Naive thymus-derived CD4-positive, alpha-beta T cell (primary cell): ENCODE measurements around the gene LTF. TPM values are rescaled to one million over a fixed set of nuclear protein-coding genes. Genes with fewer than 3 reads are reported as not detected.
A peak's percentile ranks its signal among the peaks of the same experiment; 100 is the strongest.

Source experiments
- ATAC-seq: fragments of 150-1000 bp; cut with Tn5 transposase; 2 replicates; pipeline ENCODE4 v1.10.0; 2021; ENCODE audit warnings: mild to moderate bottlenecking, moderate library complexity
- CTCF ChIA-PET: fragments of 350-600 bp; sonication (Branson Sonifier 250); formaldehyde crosslinking; loops from one replicate; lab custom pipeline; 2021; ENCODE audit warnings: antibody characterized with exemption; lab: Charles Lee
- POLR2A ChIA-PET: fragments of 350-600 bp; sonication (Branson Sonifier 250); formaldehyde crosslinking; loops from one replicate; lab custom pipeline; 2021; ENCODE audit warnings: antibody characterized with exemption, inconsistent platforms; lab: Charles Lee
- DNase-seq, 9 donors: peaks; one replicate each; pipeline versions ENCODE4 v3.0.0 to v3.0.0-alpha.2; 2020 to 2022; ENCODE audit warnings: mixed read lengths in 1 of 9
- H3K27ac ChIP-seq: one replicate; pipeline ENCODE4 v1.7.0; 2013; ENCODE audit warnings: mild to moderate bottlenecking, low read depth, low read length, moderate library complexity
- H3K27me3 ChIP-seq, 2 donors: one replicate each; pipeline ENCODE4 v1.7.0; 2013; ENCODE audit warnings: low read length in 2 of 2, mild to moderate bottlenecking in 2 of 2, moderate library complexity in 2 of 2; ENCODE audit not compliant: control insufficient read depth in 2 of 2, insufficient read depth in 2 of 2
- H3K36me3 ChIP-seq, 3 experiments: 1 replicate in 2 of 3; 2 replicates in 1 of 3; pipeline ENCODE4 v1.7.0; 2013; ENCODE audit warnings: low read length in 3 of 3, mild to moderate bottlenecking in 3 of 3, moderate library complexity in 1 of 3; ENCODE audit not compliant: insufficient read depth in 3 of 3, control insufficient read depth in 2 of 3
- H3K4me1 ChIP-seq, 2 donors: one replicate each; pipeline ENCODE4 v1.7.0; 2013; ENCODE audit warnings: low read length in 2 of 2, mild to moderate bottlenecking in 2 of 2, moderate library complexity in 1 of 2; ENCODE audit not compliant: control insufficient read depth in 2 of 2, insufficient read depth in 2 of 2
- H3K4me3 ChIP-seq: 2 replicates; pipeline ENCODE4 v1.7.0; 2013; ENCODE audit warnings: mild to moderate bottlenecking, low read length
- H3K9me3 ChIP-seq, 3 experiments: 1 replicate in 2 of 3; 2 replicates in 1 of 3; pipeline ENCODE4 v1.7.0; 2013; ENCODE audit warnings: low read length in 3 of 3; ENCODE audit not compliant: control insufficient read depth in 2 of 3
- H3K27ac Mint-ChIP-seq, 9 donors: one replicate each; pipeline ENCODE4 v1.8.0; 2020 to 2022; ENCODE audit warnings: mixed read lengths in 9 of 9, mild to moderate bottlenecking in 8 of 9, moderate library complexity in 5 of 9, inconsistent platforms in 2 of 9
- H3K27me3 Mint-ChIP-seq, 5 donors: one replicate each; pipeline ENCODE4 v1.8.0; 2021 to 2022; ENCODE audit warnings: mixed read lengths in 5 of 5, mild to moderate bottlenecking in 1 of 5
- H3K36me3 Mint-ChIP-seq, 5 donors: one replicate each; pipeline ENCODE4 v1.8.0; 2020 to 2022; ENCODE audit warnings: mixed read lengths in 5 of 5, mild to moderate bottlenecking in 3 of 5, inconsistent platforms in 1 of 5
- H3K4me1 Mint-ChIP-seq, 7 donors: one replicate each; pipeline ENCODE4 v1.8.0; 2020 to 2022; ENCODE audit warnings: mixed read lengths in 7 of 7, mild to moderate bottlenecking in 3 of 7, inconsistent platforms in 1 of 7
- H3K4me3 Mint-ChIP-seq, 10 donors: one replicate each; pipeline ENCODE4 v1.8.0; 2020 to 2022; ENCODE audit warnings: mild to moderate bottlenecking in 10 of 10, mixed read lengths in 10 of 10, moderate library complexity in 6 of 10, inconsistent platforms in 2 of 10
- H3K9me3 Mint-ChIP-seq, 11 donors: one replicate each; pipeline ENCODE4 v1.8.0; 2020 to 2022; ENCODE audit warnings: mixed read lengths in 11 of 11, mild to moderate bottlenecking in 4 of 11, inconsistent platforms in 1 of 11, moderate library complexity in 1 of 11
- intact Hi-C, 2 donors: fragments of 100-400 bp; cut with micrococcal nuclease; formaldehyde crosslinking; loops; one replicate each; pipeline ENCODE4 v1.15.1; 2023
- polyA plus RNA-seq, 2 donors: library from polyadenylated mRNA; unstranded; fragments of 300-500 nt; fragmentation: Illumina TruSeq; gene quantifications; one replicate each; pipeline ENCODE4 v1.2.3, GENCODE V29; 2021
- total RNA-seq, 6 experiments: library from RNA in 5 of 6; stranded (reverse) in 5 of 6; gene quantifications; 1 replicate in 5 of 6; 2 replicates in 1 of 6; pipeline ENCODE4 v1.2.3 and lab custom pipeline; 2021 to 2026

LTF gene
- total and polyA plus RNA-seq, 7 experiments from 2014 or later = 0.78 TPM; not detected in 6

DNA sequence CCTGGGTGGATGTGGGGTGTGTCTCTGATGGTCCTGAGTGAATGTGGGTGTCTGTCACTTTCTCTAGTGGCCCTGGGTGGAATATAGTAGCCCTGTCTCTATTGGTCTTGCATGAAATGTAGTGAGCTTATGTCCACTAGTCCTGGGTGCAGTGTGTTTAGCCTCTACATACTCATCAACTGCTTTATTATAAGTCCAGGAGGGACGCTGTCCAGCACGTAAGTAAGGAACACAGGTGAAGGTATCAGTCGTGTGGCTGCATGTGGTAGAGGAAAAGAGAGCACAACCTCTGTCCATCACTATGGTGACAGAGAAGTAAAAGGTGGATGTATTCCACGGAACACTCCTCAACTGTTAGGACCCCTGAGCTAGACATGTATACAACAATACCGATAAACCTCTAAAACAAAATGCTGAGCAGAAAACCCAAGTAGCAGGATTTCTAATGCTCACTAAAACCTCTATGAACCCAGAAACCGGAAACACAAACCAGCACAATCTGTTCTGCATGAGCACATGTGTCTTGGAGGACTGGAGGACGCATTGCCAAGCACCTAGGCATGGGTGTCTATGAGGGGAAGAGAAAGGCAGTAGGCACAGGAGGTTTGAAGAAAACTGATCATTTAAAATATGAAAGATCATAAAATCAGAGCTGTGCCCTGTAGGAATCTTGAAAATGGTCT lies 11.0 kb downstream of the LTF start:
- ATAC-seq (no peak), DNase-seq (no peak)
- H3K4me3 Mint-ChIP-seq = no peak overlapping the region
- intact Hi-C loops = no loop called here
- H3K9me3 Mint-ChIP-seq = no peaks in the 10 kb centered on the region
- H3K27me3 ChIP-seq = no peaks in the 10 kb centered on the region
- H3K27ac ChIP-seq = no peak overlapping the region
- no peaks in the 10 kb centered on the region for H3K36me3 Mint-ChIP-seq
- no peaks in the 10 kb centered on the region for H3K4me1 ChIP-seq
- no peaks in the 10 kb centered on the region for H3K36me3 ChIP-seq
- H3K27ac Mint-ChIP-seq = no peak overlapping the region
- H3K27me3 Mint-ChIP-seq = peaks cover 0 to 48% (median 8%) of the 10 kb centered on the region in 5 donors
- ChIA-PET POLR2A (interaction anchor here (0.7 kb wide), 1 partner anchor 359 kb away, joined by 6 read pairs; no protein-coding TSS in a partner anchor), CTCF (no interaction called here)
- peaks cover 0 to 3% (median 0%) of the 10 kb centered on the region in 7 donors for H3K4me1 Mint-ChIP-seq
- H3K9me3 ChIP-seq = no peaks in the 10 kb centered on the region
- no peak overlapping the region for H3K4me3 ChIP-seq

DNA sequence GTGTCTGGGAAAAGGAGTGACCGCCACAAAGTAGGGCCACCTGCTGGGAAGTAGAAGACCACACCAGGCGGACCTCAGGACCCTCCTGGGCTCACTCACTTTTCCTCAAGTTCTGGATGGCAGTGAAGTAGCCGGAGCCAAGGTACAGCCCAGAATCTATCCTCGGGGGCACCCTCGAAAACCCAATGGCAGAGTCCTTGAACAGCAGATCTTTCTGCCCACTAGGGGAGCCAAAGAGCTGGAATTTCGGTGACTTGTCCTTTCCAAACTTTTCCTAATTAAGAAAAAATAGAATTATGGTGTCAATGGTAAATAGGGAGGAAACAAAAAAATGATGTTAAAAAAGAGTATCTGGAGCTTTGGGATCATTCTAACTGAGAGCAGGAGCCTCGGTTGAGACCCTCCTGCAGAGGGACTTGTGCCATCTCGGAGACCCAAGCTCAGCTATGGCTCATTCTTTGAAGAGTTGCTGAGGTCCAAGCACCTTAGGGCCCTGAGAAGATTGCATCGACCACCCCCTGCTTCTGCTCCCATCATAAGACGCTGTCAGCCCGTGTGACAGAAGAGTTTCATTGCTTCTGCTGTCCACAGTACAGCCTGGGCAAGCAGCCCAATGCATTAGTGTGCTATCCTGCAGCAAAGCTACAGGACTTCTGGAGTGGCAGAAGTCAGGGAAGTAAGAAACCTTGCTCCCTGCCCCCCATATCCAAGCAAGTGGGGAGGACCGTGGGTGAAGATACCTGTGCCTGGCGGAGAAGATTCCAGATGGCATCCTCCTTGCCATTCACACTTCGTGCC lies 14.8 kb downstream of the LTF start:
- Histone ChIP-seq H3K9me3 (no peaks in the 10 kb centered on the region), H3K36me3 (no peaks in the 10 kb centered on the region), H3K4me1 (no peaks in the 10 kb centered on the region), H3K27me3 (no peaks in the 10 kb centered on the region), H3K4me3 (no peak overlapping the region), H3K27ac (no peak overlapping the region)
- Mint-ChIP-seq H3K36me3 (no peaks in the 10 kb centered on the region), H3K9me3 (no peaks in the 10 kb centered on the region), H3K27ac (no peak overlapping the region), H3K27me3 (peaks cover 0 to 43% (median 8%) of the 10 kb centered on the region in 5 donors), H3K4me3 (no peak overlapping the region), H3K4me1 (peaks cover 0 to 3% (median 0%) of the 10 kb centered on the region in 7 donors)
- DNase-seq = no peak
- ChIA-PET CTCF (interaction anchor here (0.6 to 1.0 kb wide), 2 partner anchors 26 to 491 kb away, joined by 3 read pairs; no protein-coding TSS in a partner anchor), POLR2A (no interaction called here)
- intact Hi-C loops = loop anchor here in 1 of 2 donors (10.0 kb wide), 1 partner anchor 65 kb away; no protein-coding TSS in a partner anchor
- no peak for ATAC-seq

DNA sequence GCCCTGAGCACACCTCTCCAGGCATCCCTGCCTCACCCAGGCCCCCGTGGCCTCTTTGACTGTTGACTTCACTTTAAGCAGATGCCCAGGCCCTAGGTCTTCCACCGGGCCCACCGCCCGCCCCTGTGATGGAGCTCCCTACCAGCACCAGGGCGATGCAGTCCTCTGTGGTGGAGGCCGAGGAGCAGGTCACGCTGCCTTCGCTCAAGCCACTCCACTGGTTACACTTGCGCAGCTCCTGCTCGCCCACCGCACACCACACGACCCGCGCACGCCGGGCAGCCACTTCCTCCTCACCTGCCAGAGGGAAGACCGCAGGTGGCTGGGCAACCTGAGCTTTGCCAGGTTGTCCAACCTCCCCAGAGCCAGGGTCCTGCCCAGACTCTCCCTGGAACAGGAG lies 16.0 kb downstream of the LTF start:
- H3K4me3 ChIP-seq = no peak overlapping the region
- intact Hi-C loops = loop anchor here in 1 of 2 donors (10.0 kb wide), 1 partner anchor 64 kb away; no protein-coding TSS in a partner anchor
- DNase-seq = no peak
- Mint-ChIP-seq H3K27me3 (peaks cover 0 to 39% (median 8%) of the 10 kb centered on the region in 5 donors), H3K27ac (no peak overlapping the region), H3K9me3 (no peaks in the 10 kb centered on the region), H3K36me3 (no peaks in the 10 kb centered on the region), H3K4me3 (no peak overlapping the region), H3K4me1 (peaks cover 0 to 8% (median 0%) of the 10 kb centered on the region in 7 donors)
- ChIA-PET CTCF (interaction anchor here (0.6 kb wide), 1 partner anchor 88 kb away, joined by 3 read pairs; no protein-coding TSS in a partner anchor), POLR2A (no interaction called here)
- H3K27ac ChIP-seq = no peak overlapping the region
- no peaks in the 10 kb centered on the region for H3K4me1 ChIP-seq
- no peaks in the 10 kb centered on the region for H3K36me3 ChIP-seq
- no peak for ATAC-seq
- H3K27me3 ChIP-seq = no peaks in the 10 kb centered on the region
- H3K9me3 ChIP-seq = no peaks in the 10 kb centered on the region

DNA sequence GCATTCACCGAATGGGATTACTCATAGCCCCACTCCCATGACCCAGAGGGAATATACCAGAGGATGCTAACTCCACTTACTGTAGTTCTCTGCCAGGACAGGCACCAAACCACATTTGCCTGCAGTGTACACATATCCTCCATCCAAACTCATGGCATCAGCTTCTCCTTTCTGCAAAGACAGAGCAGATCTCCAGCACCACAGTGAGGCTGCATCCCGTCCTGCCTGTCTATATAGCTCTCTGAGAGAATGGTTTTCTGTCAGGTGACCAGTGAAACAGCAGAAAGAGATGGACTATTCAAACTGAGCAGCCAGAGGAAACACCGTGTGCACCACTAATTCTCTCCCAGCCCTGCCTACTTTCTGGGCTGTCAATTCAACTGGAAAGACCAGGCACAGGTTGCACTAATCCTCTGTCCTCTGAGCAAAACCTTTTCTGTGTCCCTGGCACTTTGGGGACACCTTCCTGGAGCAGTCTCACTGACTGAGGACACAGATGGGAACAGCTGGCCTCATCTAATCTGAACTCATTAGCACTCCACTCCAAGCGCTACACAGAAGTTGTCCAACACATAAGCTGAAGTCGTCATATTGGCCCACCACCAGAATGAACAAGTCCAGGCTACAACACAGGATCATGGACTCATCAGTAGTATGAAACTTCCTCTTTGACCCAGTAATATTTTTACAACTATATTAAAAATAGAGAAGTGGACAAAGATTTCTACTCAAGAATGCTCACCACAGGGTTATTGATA lies 17.3 kb downstream of the LTF start:
- H3K36me3 ChIP-seq = no peaks in the 10 kb centered on the region
- H3K4me3 Mint-ChIP-seq = no peak overlapping the region
- H3K27ac Mint-ChIP-seq = no peak overlapping the region
- CTCF ChIA-PET = no interaction called here
- peak; percentile 38 for ATAC-seq
- peaks cover 0 to 25% (median 2%) of the 10 kb centered on the region in 5 donors for H3K27me3 Mint-ChIP-seq
- no peaks in the 10 kb centered on the region for H3K9me3 Mint-ChIP-seq
- DNase-seq = no peak
- H3K27me3 ChIP-seq = no peaks in the 10 kb centered on the region
- intact Hi-C loops = loop anchor here in 1 of 2 donors (10.0 kb wide), 1 partner anchor 63 kb away; no protein-coding TSS in a partner anchor
- no peak overlapping the region for H3K4me3 ChIP-seq
- POLR2A ChIA-PET = no interaction called here
- H3K9me3 ChIP-seq = no peaks in the 10 kb centered on the region
- no peaks in the 10 kb centered on the region for H3K36me3 Mint-ChIP-seq
- peaks cover 0 to 12% (median 0%) of the 10 kb centered on the region in 7 donors for H3K4me1 Mint-ChIP-seq
- no peaks in the 10 kb centered on the region for H3K4me1 ChIP-seq
- H3K27ac ChIP-seq = no peak overlapping the region

DNA sequence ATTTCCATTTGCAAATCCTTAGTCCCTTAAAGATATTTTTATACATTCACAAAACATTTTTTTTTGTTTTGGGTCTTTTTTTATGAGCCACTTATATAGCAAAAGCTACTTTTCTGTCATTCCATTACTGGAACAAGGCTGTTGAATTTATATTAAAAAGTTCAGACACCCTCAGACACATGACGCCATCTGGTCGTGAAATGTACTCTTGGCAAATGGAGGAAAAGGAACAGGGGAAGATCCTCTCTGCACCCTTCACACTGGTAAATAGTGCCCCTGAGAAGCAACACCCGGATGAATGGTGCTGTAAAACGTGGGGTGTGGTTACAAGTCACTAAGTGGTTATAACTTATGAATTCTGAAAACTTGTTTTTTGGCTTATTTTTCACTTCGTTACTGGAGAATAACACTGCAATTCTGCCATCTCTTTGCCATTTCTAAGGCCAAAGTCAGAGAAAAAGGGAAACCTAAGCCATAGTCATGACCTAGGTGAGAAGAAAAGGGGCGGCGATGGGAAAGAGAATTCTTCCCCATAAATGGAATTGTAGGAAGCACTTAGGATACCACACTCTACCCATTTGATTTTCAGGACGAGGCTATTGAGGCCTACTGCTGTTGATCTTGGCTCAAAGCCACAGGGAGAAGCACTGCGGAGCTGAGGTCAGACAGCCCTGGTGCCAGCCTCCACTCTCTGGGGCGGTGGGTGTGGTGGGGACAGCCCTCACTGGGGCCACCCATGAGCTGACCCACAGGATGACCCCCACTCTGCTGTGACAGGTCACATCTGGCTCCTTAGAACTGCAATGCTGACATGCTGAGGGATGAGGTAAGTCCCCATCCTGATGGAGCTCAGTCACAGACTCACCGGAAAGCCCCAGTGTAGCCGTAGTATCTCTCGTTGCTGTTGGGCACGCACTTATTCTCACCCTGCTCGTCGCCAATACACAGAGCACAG lies 21.9 kb downstream of the LTF start:
- CTCF ChIA-PET = no interaction called here
- intact Hi-C loops = loop anchor here in 1 of 2 donors (5.0 to 10.0 kb wide), 3 partner anchors 58 to 366 kb away; no protein-coding TSS in a partner anchor
- H3K27ac Mint-ChIP-seq = peak overlapping the region in 1 of 9 donors; percentile 58
- peak in 2 of 9 donors; percentile 35 to 43 for DNase-seq
- peaks cover 15 to 36% (median 27%) of the 10 kb centered on the region in 7 donors for H3K4me1 Mint-ChIP-seq
- no peak overlapping the region for H3K4me3 Mint-ChIP-seq
- Histone ChIP-seq H3K36me3 (no peaks in the 10 kb centered on the region), H3K4me1 (peaks cover 12 to 13% of the 10 kb centered on the region in 2 donors), H3K9me3 (no peaks in the 10 kb centered on the region), H3K27me3 (no peaks in the 10 kb centered on the region), H3K4me3 (no peak overlapping the region), H3K27ac (no peak overlapping the region)
- peaks cover 0 to 8% (median 0%) of the 10 kb centered on the region in 5 donors for H3K27me3 Mint-ChIP-seq
- POLR2A ChIA-PET = interaction anchor here (0.5 kb wide), 1 partner anchor 304 kb away, joined by 3 read pairs; no protein-coding TSS in a partner anchor
- no peaks in the 10 kb centered on the region for H3K36me3 Mint-ChIP-seq
- peak; percentile 56 for ATAC-seq
- no peaks in the 10 kb centered on the region for H3K9me3 Mint-ChIP-seq
